ENCODE results near the gene TAX1BP1.

DNA sequence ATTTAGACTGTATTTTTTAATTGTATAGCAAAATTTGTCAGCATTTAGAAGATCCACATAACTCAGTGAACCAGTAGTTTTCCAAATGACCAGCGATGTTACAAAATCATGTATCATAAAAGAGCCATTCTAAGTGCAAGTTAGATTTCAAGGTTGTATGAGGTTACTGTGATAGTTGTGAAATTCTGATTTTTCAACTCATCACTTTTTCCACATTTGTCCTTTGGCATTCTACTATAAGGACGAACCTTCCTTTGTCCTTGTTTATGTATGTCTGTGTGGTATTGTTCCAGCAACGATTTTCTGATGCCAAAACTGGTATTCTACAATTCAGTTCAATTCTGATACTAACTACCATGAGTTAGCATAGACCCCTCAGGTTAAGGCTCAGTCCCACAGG lies 64.2 kb downstream of the TAX1BP1 start:
- TF ChIP-seq POLR2A (IDR thresholded peaks at IDR 0.05; ENCODE audit: low read depth, low read length) (no peak), POLR2AphosphoS5 (IDR thresholded peaks at IDR 0.05; ENCODE audit: low read depth, low read length) (no peak)

All from GM12892 (cell line).